Pons (tissue), 1 donor: ENCODE measurements around the gene GGN.
A peak's percentile ranks its signal among the peaks of the same experiment; 100 is the strongest.
"Not testable (repeated sequence)": the region's sequence is repeated elsewhere in the genome, so short reads cannot be mapped to it uniquely, and the experiment has no call there.

Source experiments
- DNase-seq: peaks from one replicate; pipeline ENCODE4 v3.0.0-alpha.2; 2016; ENCODE audit warnings: low spot score

Gene GGN

GRCh38 chr19:38362076-38362945 lies 25.5 kb downstream of the GGN start:
- no peak for DNase-seq

GRCh38 chr19:38361633-38362075 lies 26.2 kb downstream of the GGN start:
- DNase-seq = no peak

- no peak for DNase-seq
Measured at GRCh38 chr19:38360839-38361631, 26.8 kb downstream of the GGN start.

DNA sequence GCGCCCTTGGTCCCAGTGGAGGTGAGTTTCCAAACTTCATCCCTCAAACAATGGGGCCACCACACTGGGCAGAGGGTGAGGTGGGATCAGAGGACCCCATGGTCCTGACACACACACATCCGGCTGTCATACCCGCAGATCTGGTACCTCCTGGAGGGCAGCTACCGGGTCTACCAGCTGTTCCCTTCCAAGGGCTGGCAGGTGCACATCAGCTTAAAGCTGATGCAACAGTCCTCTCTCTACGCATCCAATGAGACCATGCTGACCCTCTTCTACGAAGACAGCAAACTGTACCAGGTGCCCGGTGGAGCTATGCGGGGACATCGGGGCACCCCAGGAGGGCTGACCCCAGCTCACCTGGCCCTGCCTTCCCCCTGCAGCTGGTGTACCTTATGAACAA lies 27.5 kb downstream of the GGN start:
- no peak for DNase-seq

DNA sequence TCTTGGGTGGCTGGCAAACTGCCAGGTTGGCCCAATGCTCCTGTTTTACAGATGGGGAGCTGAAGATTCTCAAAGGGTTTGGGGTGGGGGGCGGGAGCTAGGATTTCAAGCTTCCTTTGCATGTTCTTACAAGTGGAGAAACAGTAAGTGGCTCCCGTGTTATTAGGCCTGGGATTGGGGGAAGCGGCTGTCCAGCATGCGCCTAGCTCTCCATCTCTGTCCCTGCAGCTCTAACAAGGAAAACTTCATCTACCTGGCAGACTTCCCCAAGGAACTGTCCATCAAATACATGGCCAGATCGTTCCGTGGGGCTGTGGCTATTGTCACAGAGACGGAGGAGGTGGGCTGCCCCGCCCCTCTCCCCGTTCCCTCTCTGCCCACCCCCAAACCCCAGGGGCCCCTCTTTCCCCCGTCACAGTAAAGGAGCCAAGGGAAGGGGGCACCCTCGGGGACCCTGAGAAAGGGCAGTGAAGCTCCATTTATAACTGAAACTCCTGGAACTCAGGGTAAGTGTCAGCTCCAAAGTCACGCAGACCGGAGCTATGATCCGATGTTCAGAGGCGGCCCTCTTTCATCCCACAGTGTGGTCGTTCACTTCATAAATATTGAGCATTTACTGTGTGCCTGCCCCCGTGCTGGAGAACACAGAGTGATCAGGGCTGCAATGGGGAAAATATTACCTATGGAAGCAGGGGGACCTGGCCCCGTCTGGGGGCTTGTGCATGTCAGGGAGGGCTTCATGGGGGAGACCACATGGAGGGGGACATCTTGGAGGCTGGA lies 28.4 kb downstream of the GGN start:
- DNase-seq = no peak

GRCh38 chr19:38358071-38358470 lies 29.8 kb downstream of the GGN start:
- DNase-seq = no peak

GRCh38 chr19:38355728-38356725 lies 31.8 kb downstream of the GGN start:
- DNase-seq = no peak

DNA sequence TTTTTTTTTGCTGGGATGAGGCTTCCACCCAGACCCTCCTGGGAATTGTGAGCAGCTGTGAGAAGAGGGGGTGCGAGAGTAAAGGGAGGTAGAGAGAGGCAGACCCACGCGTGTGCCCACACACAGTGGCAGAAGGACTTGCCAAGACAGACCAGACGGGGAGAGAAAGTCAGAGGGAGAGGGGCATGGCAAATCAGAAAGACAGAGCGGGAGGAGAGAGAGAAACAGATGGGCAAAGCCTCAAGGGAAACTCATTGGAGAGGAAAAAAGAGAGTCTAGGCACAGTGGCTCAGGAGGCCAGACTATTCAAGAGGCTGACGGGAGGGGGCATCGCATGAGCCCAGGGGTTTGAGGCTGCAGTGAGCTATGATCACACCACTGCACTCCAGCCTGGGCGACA lies 35.2 kb downstream of the GGN start:
- no peak for DNase-seq

- no peak for DNase-seq
Measured at GRCh38 chr19:38351865-38352395, 35.9 kb downstream of the GGN start.

DNA sequence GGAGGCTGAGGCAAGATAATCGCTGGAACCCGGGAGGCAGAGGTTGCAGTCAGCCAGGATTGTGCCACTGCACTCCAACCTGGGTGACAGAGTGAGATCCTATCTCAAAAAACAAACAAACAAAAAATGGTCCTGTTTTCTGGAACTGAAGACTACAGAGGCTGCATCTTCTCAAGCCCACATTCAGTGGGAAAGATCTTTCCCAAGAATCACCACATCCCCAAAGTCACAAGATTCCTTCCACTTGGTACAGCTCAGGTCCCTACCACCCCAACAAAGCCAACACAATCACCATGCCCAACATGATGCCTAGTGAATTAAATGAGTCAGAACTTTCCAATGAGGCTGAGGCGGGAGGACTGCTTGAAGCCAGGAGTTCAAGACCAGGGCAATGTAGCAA lies 37.0 kb downstream of the GGN start:
- no peak for DNase-seq

DNA sequence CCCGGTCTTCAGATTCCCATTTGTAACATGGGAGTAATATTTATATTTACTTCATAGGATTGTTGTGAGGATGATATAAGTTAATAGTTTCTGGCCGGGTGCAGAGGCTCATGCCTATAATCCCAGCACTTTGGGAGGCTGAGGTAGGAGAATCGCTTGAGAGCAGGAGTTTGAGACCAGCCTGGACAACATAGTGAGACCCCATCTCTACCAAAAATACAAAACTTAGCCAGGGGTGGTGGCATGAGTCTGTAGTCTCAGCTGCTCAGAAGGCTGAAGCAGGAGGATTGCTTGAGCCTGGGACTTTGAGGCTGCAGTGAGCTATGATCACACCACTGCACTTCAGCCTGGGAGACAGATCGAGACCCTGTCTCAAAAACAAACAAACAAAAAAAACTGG lies 41.0 kb downstream of the GGN start:
- no peak for DNase-seq

DNA sequence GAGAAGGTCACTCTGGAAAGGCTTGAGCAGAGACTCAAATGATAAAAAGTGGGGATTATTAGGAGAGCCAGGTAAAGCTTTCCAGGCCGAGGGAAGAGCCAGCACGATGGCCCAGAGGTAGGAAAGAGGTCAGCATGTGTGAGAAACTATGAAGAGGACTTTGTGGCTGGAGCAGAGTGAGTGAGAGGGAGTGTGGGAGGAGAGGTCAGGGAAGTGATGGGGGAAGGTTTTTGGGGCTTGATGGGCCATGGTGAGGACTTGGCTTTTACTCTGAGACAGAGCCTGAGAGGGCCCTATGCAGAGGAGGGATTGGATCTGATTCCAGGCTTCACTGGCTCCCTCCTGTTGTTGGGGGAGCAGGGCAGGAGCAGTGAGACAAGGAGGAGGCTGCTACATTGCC lies 46.9 kb downstream of the GGN start:
- no peak for DNase-seq

- not testable (repeated sequence) for DNase-seq
Measured at GRCh38 chr19:38339011-38339410, 48.8 kb downstream of the GGN start.

GRCh38 chr19:38337360-38337653 lies 50.5 kb downstream of the GGN start:
- DNase-seq = no peak

GRCh38 chr19:38336638-38337359 lies 51.0 kb downstream of the GGN start:
- peak; percentile 90 for DNase-seq

- DNase-seq = peak; percentile 96
Measured at GRCh38 chr19:38335949-38336637, 51.7 kb downstream of the GGN start.
